ENCODE data around the gene ZMYND11.

GRCh38 chr10:251982-252582 is 116.8 kb downstream of the ZMYND11 start:
- no peak for TF ChIP-seq CTCF (IDR thresholded peaks at IDR 0.05; ENCODE audit: low read depth, low read length, poor library complexity, severe bottlenecking)
- TF ChIP-seq EZH2phosphoT487 (IDR thresholded peaks at IDR 0.05; ENCODE audit: borderline replicate concordance, low read length), result no peak
